Fibroblast of skin of scalp (primary cell): ENCODE results near the gene VANGL2.
A peak's percentile ranks its signal among the peaks of the same experiment; 100 is the strongest.

Experiments used
- DNase-seq: peaks from one replicate; pipeline ENCODE4 v3.0.0-alpha.2; 2013

The VANGL2 gene

GRCh38 chr1:160406131-160406968, 6.0 kb downstream of the VANGL2 start:
- no peak for DNase-seq

- DNase-seq: peak; percentile 35
Measured at GRCh38 chr1:160407839-160408801, 7.8 kb downstream of the VANGL2 start.

GRCh38 chr1:160408864-160409263, 8.5 kb downstream of the VANGL2 start:
- no peak for DNase-seq

DNA sequence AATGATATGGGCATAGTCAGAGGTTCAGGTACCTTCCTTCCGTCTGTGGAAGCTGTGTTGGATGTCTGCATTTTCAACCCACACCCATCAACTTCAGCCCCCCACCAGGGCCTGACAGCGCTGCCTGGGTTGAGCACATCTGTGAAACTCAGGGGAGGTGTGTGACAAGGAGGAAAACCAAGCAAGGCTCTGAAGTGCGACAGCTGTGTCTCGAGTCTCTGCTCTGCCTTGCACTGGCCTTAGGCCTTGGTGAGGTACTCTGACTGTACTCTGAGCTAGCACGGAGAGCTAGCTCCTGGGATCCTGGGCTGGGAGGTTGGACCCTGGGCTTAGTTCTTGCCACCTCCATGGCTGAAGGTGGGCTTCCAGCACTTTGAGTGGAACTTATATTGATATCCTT, 9.1 kb downstream of the VANGL2 start:
- no peak for DNase-seq

DNA sequence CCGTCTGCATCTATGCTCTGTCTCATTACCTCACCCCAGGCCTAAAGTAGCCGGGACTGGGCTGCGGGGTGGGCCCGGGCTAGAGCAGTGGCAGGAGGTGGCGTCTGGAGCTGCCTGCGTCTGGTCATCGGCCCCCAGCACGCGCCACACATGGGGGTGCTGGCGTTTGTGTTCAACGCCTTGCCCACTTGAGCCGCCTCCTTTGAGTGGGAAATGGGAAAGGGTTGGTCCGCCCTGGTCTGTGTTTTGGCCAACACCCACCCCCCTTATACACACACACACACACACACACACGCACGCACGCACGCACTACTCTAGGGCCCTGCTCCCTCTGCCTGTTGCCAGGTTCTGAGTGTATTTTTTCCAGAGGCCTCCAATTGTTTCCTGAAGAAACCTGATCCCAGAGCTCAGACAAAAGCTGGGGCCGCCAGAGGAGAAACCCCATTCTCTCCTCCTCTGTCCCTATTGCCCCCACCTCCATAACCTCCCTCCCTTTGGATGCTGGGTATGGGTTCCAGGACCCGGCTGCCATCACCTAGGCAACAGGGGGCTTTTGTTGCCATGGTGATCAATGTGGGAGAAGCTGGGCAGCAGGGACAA, 10.1 kb downstream of the VANGL2 start:
- peak; percentile 54 for DNase-seq

DNA sequence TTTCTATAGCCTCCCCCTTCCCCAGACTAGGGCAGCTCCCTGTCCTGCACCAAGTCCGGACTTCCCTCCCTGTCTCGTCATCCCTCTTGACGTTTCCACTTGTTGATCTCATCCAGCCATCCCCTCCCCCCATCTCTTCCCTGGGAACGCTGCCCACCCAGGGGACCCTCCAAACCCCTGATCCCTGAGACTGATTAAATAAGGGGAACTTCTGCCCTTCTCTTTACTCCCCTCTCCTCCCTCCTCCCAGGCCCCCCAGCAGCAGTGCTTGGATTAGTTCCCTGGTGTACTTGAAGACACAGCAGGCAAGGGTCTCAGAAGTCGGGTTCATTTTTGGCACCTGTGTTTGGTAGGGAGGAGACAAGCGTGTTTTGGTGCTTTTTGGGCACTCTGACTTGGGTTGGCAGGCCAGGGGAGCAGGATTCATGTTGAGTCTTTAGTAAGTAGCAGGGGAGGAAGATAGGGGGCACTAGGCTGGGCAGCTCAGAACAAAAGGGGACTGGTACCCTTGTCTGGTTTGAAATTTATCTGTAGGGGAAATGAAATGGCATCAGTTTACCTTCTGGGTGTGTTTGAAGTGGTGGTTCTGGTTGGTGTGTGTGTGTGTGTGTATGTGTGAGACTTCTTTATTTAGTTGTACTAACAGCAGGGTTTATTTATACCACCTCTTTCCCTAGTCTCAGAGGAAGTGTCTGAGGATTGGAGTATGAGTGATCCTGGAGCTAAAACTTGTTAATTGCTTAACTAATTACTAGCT, 11.1 kb downstream of the VANGL2 start:
- DNase-seq: no peak

- DNase-seq: no peak
Measured at GRCh38 chr1:160412028-160412362, 11.6 kb downstream of the VANGL2 start.

GRCh38 chr1:160413716-160414115, 13.4 kb downstream of the VANGL2 start:
- no peak for DNase-seq

DNA sequence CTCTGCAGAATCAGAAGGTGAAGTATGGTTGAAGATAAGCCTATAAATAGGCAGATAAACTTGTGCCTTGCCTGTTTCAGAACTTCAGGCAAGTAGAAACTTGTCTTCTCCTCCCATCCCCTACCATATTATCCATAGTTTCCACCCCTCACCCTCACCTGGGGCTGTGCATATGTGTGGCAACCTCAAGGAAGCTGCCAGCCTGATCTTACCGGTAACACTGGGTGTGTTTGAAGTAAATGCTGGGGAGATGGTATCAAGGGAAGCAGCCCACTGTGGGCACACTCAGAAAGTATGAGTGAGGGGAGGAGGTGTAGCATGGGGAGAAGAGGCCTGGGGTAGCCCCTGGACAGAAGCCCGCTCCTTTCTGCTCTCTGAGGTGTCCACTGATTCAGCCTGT, 14.5 kb downstream of the VANGL2 start:
- DNase-seq: no peak

DNA sequence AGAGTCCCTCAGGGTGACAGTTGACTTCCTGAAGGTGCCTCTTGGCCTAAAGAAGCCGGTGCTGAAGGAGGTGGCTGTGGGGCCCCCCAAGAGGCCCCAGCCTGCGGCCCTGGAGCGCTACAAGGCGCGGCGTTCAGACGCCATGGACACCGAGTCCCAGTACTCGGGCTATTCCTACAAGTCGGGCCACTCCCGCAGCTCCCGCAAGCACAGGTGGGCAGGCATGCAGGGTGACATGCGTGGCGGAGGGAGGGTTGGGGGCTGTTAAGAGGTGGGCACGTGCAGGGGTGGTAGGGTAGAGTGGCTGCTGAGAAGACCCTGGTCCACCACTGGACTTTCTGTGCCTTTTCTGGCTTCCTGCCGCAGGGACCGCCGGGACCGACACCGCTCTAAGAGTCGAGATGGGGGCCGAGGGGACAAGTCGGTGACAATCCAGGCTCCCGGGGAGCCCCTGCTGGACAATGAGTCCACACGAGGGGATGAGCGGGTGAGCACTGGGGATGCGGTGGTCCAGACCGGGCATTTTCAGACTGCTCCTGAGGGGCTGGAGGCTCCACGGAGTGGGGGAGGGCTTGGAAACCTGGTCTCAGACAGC, 15.4 kb downstream of the VANGL2 start:
- no peak for DNase-seq

DNA sequence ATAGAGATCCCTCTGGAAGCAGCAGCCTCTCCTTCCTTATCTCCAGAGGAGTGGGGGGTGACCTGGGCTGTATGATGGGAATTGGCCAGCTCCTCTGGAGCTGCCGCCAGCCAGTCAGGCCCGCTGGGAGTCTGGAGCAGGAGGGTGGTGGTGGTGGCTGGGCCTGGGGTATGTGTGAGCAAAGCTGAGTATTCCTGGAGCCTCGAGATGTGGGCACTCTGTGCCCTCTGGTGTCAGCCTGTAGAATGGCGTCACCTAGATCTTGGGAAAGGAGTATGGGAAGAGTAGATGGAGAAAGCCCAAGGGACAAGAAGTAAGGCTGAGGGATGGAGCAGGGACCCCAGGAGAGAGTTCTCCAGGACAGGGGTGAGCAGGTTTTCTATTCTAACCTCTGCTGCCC, 16.0 kb downstream of the VANGL2 start:
- peak; percentile 68 for DNase-seq

GRCh38 chr1:160418483-160418882, 18.1 kb downstream of the VANGL2 start:
- no peak for DNase-seq

DNA sequence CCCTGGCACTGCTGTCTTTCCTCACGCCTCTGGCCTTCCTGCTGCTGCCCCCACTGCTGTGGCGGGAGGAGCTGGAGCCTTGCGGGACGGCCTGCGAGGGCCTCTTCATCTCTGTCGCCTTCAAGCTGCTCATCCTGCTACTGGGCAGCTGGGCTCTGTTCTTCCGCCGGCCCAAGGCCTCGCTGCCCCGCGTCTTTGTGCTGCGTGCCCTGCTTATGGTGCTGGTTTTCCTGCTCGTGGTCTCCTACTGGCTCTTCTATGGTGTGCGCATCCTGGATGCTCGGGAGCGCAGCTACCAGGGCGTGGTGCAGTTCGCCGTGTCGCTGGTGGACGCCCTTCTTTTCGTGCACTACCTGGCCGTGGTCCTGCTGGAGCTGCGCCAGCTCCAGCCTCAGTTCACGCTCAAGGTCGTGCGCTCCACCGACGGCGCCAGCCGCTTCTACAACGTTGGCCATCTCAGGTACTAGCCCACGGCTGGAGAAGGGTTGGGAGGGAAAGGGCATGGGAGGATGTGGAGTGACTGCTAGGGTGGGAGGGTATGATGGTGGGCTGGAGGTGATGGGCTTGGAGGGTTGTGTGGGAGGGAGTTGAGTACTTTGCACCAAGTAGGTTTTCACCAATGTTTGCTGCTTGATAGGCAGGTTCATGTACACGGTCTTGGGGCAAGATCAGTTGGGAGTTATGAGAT, 18.9 kb downstream of the VANGL2 start:
- DNase-seq: no peak

DNA sequence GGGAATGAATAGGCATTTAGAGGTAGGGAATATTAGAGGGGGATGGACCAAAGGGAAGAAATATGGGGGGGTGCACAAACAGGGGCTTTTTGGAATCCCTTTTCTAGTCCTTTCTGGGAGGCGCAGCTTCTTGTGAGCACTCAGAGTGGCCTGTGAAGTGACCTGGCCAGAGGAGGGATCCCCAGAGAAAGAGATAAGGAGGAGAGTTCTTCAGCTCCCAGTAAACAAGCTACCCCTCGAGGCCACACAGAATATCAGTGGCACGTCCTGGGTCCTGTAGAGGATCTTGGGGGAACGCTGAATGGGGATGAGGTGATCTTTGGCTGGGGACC, 19.4 kb downstream of the VANGL2 start:
- DNase-seq: no peak

DNA sequence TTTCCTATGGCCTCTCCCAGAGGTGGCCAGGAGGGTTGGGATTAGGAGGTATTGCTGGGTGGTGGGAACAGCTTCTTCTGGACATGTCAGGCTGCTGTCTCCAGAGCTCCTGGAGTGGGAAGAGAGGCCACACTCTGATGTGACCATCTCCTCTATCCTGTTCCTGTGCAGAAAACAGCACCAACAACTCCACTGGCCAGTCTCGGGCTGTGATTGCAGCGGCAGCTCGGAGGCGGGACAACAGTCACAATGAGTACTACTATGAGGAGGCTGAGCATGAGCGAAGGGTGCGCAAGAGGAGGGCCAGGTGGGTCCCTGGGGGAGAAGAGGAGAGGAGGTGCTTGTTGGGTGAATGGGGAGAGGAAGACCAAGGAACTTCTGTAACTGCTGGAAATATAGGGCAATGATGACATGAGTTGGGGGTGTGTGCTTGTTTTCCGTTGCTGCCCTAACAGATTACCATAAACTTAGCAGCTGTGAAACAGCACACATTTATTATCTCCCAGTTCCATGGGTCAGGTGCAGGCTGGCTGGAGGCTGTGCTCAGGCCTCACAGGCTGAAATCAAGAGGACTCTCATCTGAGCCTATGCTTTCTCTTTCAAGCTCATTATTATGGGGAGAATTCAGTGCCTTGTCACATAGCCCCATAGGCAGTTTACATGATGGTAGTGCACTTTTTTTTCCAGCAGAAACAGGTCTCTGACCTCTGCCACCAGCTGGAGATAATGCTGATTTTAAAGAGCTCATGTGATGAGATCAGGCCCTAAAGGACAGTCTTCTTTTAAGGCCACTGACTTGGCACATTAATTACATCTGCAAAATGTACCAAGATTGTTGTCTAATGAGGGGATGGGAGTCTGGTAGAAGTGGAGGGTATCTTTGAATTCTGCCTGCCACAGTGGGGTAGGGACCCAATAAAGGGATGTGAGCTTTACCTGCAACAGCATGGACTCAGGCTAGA, 20.8 kb downstream of the VANGL2 start:
- no peak for DNase-seq

DNA sequence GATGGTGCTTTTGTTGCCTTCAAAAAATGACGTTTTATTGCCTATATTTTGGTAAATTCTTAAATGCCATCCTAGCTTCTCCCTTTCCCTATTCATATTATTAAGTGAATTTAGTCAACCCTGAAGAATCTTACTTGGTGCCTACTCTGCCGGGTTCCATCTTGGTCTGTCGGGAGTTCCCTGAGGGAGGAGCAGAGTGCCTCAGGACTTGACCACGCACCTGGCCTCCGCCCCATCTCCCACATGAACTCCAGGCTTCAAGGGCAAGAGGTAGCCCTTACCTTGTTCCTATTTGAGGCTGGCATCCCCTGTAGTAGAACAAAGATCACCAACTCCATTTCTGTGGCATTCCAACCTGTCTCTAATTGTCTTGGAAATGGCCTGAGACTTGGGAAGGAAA, 21.5 kb downstream of the VANGL2 start:
- no peak for DNase-seq

GRCh38 chr1:160423966-160424365, 23.6 kb downstream of the VANGL2 start:
- no peak for DNase-seq

DNA sequence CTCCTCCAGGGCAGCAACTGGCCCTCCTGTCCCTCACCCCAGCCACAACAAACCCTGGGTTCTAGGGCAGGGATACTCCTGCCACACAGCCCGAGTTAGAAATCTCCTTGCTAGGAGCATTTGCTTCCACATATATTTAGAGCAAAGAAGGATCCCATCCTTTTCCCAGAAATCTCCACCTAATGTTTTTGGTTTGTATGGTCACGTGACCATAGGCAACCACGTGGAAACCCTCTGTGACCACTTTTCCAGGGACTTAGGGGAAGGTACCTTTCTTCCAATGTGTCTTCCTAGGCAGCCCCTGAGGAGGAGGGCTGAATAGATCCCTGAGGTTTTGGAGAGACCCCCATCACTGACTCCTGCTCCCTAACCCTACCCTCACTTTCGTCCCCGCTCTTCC, 25.5 kb downstream of the VANGL2 start:
- no peak for DNase-seq

- DNase-seq: peak; percentile 39
Measured at GRCh38 chr1:160427625-160428024, 27.3 kb downstream of the VANGL2 start.

DNA sequence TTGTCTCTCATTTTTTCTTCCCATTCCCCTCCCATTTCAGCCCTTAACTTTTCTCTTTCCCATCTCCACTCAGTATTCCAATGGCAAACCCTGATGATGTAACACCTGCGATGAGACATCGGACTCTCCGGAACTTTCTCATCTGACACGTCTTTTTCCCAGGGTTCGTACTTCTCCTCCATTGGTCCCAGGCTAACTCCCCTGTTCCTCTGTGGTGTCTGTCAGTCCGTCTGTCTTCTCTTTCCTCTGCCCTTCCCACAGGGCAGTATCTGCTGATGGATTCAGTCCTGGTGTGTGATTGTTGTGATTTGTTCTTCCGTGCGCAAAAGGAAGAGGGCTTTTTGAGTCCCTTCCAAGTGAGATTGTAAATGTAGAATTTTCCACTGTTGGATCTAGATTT, 27.7 kb downstream of the VANGL2 start:
- DNase-seq: no peak
